ENCODE data around the gene MAP4K5.

MAP4K5 gene

DNA sequence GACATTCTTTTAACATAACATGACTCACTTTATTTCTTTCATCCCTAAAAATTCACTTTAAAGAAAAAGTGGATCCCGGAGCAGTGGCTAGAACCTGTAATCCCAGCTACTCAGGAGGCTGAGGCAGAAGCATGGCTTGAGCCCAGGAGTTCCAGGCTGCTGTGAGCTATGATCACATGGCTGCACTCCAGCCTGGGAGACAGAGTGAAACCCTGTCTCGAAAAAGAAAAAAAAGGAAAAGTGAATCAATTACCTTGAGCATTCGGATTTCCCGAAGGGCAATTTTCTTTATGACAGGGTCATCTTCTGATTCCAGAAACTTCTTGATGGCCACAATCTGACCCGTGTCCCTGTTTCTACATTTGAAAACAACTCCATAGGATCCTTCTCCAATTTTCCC, 136.9 kb downstream of the MAP4K5 start:
- TF ChIP-seq, protein P1, sequence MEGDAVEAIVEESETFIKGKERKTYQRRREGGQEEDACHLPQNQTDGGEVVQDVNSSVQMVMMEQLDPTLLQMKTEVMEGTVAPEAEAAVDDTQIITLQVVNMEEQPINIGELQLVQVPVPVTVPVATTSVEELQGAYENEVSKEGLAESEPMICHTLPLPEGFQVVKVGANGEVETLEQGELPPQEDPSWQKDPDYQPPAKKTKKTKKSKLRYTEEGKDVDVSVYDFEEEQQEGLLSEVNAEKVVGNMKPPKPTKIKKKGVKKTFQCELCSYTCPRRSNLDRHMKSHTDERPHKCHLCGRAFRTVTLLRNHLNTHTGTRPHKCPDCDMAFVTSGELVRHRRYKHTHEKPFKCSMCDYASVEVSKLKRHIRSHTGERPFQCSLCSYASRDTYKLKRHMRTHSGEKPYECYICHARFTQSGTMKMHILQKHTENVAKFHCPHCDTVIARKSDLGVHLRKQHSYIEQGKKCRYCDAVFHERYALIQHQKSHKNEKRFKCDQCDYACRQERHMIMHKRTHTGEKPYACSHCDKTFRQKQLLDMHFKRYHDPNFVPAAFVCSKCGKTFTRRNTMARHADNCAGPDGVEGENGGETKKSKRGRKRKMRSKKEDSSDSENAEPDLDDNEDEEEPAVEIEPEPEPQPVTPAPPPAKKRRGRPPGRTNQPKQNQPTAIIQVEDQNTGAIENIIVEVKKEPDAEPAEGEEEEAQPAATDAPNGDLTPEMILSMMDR (IDR thresholded peaks at IDR 0.05; ENCODE audit: extremely low read depth, insufficient read depth, missing control alignments): no peak
- no peak for DNase-seq (ENCODE audit: low spot score)
- in situ Hi-C loops (cut with MboI; ENCODE audit: low pct_unique_long_range_greater_than_20kb, low sequenced_read_pairs, unreplicated experiment): no loop called here

DNA sequence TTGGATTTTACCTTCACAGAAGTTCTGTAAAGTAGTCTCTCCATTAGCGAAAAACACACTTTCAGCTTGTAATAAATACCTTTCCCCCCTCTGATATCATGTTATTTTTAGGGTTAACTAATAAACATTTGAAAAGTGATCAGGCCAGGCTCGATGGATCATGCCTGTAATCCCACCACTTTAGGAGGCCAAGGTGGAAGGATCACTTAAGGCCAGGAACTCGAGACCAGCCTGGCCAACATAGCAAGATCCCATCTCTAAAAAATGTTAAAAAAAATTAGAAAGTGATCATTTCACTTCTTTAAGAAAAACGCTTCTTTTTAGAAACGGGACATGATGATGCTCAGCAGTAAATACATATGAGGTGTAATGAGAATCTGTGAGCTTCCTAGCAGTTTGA, 137.7 kb downstream of the MAP4K5 start:
- DNase-seq (ENCODE audit: low spot score): no peak
- TF ChIP-seq, protein P1 (IDR thresholded peaks at IDR 0.05; ENCODE audit: extremely low read depth, insufficient read depth, missing control alignments): no peak
- in situ Hi-C loops (cut with MboI; ENCODE audit: low pct_unique_long_range_greater_than_20kb, low sequenced_read_pairs, unreplicated experiment): no loop called here

GRCh38 chr14:50389668-50390441, 142.5 kb downstream of the MAP4K5 start:
- in situ Hi-C loops (cut with MboI; ENCODE audit: low pct_unique_long_range_greater_than_20kb, low sequenced_read_pairs, unreplicated experiment): no loop called here
- TF ChIP-seq, protein P1 (IDR thresholded peaks at IDR 0.05; ENCODE audit: extremely low read depth, insufficient read depth, missing control alignments): no peak
- DNase-seq (ENCODE audit: low spot score): no peak

DNA sequence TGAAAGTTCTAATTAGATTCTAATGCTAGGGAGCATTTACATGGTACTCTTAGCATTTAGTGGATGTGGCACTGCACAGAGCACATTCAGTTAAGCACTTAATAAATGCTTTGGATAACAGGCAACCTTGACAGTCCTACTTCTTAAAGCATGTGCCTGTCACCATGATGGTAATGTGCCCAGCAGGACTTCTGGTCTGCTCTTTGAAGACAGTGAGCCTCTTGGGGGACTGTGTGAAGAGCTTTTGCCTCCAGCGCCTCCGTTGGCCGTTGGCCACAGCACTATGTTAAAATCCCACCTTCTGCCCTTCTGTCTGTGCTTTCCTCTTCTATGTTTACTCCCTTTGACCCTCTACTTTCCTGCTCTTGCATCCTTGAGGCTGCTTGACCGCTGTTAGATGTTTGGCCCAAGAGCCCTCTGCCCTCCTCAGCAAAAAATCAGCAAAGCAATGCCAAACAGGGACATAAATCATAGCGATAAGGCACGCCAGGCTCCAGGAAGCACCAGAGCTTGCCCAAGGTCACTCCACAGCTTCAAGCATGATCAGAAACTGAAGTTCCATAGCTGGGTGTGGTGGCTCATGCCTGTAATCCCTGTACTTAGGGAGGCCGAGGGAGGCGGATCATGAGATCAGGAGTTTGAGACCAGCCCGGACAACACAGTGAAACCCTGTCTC, 144.0 kb downstream of the MAP4K5 start:
- in situ Hi-C loops (cut with MboI; ENCODE audit: low pct_unique_long_range_greater_than_20kb, low sequenced_read_pairs, unreplicated experiment): no loop called here
- TF ChIP-seq, protein P1 (IDR thresholded peaks at IDR 0.05; ENCODE audit: extremely low read depth, insufficient read depth, missing control alignments): no peak
- DNase-seq (ENCODE audit: low spot score): no peak

DNA sequence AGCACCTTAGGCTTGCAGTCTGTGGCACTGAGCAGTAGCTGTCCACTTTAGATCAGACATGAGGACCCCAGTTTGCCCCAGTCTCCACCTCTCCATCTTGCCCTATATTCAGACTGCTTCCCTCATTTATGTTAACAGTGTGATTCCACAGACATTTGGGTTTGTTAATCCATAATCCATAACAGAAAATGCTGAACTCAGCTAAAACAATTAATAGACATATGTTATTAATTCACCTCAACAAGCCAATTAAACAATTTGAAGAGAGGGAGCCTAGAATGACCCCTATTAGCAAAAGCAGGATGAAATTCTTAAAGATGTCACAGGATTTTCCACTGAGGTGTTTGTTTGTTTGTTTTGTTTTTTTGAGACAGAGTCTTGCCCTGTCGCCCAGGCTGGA, 144.8 kb downstream of the MAP4K5 start:
- DNase-seq (ENCODE audit: low spot score): no peak
- TF ChIP-seq, protein P1 (IDR thresholded peaks at IDR 0.05; ENCODE audit: extremely low read depth, insufficient read depth, missing control alignments): no peak
- in situ Hi-C loops (cut with MboI; ENCODE audit: low pct_unique_long_range_greater_than_20kb, low sequenced_read_pairs, unreplicated experiment): no loop called here

- no peak for DNase-seq (ENCODE audit: low spot score)
- TF ChIP-seq, protein P1 (IDR thresholded peaks at IDR 0.05; ENCODE audit: extremely low read depth, insufficient read depth, missing control alignments): no peak
- in situ Hi-C loops (cut with MboI; ENCODE audit: low pct_unique_long_range_greater_than_20kb, low sequenced_read_pairs, unreplicated experiment): no loop called here
Observed at GRCh38 chr14:50383618-50384225, 148.6 kb downstream of the MAP4K5 start.
